ENCODE measurements around the gene MAP3K5. TPM values are rescaled to one million over a fixed set of nuclear protein-coding genes. Genes with fewer than 3 reads are reported as not detected.
A peak's percentile ranks its signal among the peaks of the same experiment; 100 is the strongest.
"Not testable (repeated sequence)": the region's sequence is repeated elsewhere in the genome, so short reads cannot be mapped to it uniquely, and the experiment has no call there.

The MAP3K5 gene
- total RNA-seq, 1 donor from 2014 or later: 4.7 TPM

- TF ChIP-seq, protein P1, sequence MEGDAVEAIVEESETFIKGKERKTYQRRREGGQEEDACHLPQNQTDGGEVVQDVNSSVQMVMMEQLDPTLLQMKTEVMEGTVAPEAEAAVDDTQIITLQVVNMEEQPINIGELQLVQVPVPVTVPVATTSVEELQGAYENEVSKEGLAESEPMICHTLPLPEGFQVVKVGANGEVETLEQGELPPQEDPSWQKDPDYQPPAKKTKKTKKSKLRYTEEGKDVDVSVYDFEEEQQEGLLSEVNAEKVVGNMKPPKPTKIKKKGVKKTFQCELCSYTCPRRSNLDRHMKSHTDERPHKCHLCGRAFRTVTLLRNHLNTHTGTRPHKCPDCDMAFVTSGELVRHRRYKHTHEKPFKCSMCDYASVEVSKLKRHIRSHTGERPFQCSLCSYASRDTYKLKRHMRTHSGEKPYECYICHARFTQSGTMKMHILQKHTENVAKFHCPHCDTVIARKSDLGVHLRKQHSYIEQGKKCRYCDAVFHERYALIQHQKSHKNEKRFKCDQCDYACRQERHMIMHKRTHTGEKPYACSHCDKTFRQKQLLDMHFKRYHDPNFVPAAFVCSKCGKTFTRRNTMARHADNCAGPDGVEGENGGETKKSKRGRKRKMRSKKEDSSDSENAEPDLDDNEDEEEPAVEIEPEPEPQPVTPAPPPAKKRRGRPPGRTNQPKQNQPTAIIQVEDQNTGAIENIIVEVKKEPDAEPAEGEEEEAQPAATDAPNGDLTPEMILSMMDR (conservative IDR thresholded peaks at IDR 0.05): no peak
- H3K27ac Mint-ChIP-seq: peak overlapping the region; percentile 79
- peaks cover 11% of the 10 kb centered on the region for H3K4me1 Mint-ChIP-seq (ENCODE audit: unreplicated experiment)
- no peaks in the 10 kb centered on the region for H3K36me3 Mint-ChIP-seq
- H3K9me3 Mint-ChIP-seq: no peaks in the 10 kb centered on the region
- no peak overlapping the region for H3K4me3 Mint-ChIP-seq
- H3K27me3 Mint-ChIP-seq: no peaks in the 10 kb centered on the region
- DNase-seq (ENCODE audit: extremely low spot score, unreplicated experiment): no peak
Measured at GRCh38 chr6:136696238-136696637, 96.0 kb downstream of the MAP3K5 start.

- Mint-ChIP-seq H3K36me3 (no peaks in the 10 kb centered on the region), H3K4me3 (no peak overlapping the region), H3K27me3 (no peaks in the 10 kb centered on the region), H3K4me1 (ENCODE audit: unreplicated experiment) (peaks cover 8% of the 10 kb centered on the region), H3K27ac (no peak overlapping the region), H3K9me3 (no peaks in the 10 kb centered on the region)
- DNase-seq (ENCODE audit: extremely low spot score, unreplicated experiment): no peak
- TF ChIP-seq, protein P1 (conservative IDR thresholded peaks at IDR 0.05): no peak
Measured at GRCh38 chr6:136695412-136695811, 96.9 kb downstream of the MAP3K5 start.

GRCh38 chr6:136693090-136693489, 99.2 kb downstream of the MAP3K5 start:
- H3K36me3 Mint-ChIP-seq: no peaks in the 10 kb centered on the region
- H3K4me1 Mint-ChIP-seq (ENCODE audit: unreplicated experiment): no peaks in the 10 kb centered on the region
- no peaks in the 10 kb centered on the region for H3K9me3 Mint-ChIP-seq
- TF ChIP-seq, protein P1 (conservative IDR thresholded peaks at IDR 0.05): no peak
- no peak overlapping the region for H3K4me3 Mint-ChIP-seq
- no peak overlapping the region for H3K27ac Mint-ChIP-seq
- no peak for DNase-seq (ENCODE audit: extremely low spot score, unreplicated experiment)
- H3K27me3 Mint-ChIP-seq: no peaks in the 10 kb centered on the region

DNA sequence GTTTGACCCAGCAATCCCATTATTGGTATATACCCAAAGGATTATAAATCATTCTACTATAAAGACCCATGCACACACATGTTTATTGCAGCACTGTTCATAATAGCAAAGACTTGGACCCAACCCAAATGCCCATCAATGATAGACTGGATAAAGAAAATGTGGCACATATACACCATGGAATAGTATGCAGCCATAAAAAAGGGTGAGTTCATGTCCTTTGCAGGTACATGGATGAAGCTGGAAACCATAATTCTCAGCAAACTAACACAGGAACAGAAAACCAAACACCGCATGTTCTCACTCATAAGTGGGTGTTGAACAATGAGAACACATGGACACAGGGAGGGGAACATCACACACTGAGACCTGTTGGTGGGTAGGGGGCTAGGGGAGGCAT, 104.4 kb downstream of the MAP3K5 start:
- DNase-seq (ENCODE audit: extremely low spot score, unreplicated experiment); H3K36me3 Mint-ChIP-seq; H3K9me3 Mint-ChIP-seq; H3K27ac Mint-ChIP-seq; H3K27me3 Mint-ChIP-seq; H3K4me3 Mint-ChIP-seq; H3K4me1 Mint-ChIP-seq (ENCODE audit: unreplicated experiment): not testable (repeated sequence)

- no peak for DNase-seq (ENCODE audit: extremely low spot score, unreplicated experiment)
- Mint-ChIP-seq H3K27ac (no peak overlapping the region), H3K4me3 (no peak overlapping the region), H3K36me3 (no peaks in the 10 kb centered on the region), H3K4me1 (ENCODE audit: unreplicated experiment) (no peaks in the 10 kb centered on the region), H3K27me3 (no peaks in the 10 kb centered on the region), H3K9me3 (peaks cover 6% of the 10 kb centered on the region)
- TF ChIP-seq, protein P1 (conservative IDR thresholded peaks at IDR 0.05): no peak
Measured at GRCh38 chr6:136685540-136686108, 106.7 kb downstream of the MAP3K5 start.

GRCh38 chr6:136684466-136684865, 107.8 kb downstream of the MAP3K5 start:
- H3K36me3 Mint-ChIP-seq: no peaks in the 10 kb centered on the region
- no peaks in the 10 kb centered on the region for H3K4me1 Mint-ChIP-seq (ENCODE audit: unreplicated experiment)
- TF ChIP-seq, protein P1 (conservative IDR thresholded peaks at IDR 0.05): no peak
- H3K27me3 Mint-ChIP-seq: no peaks in the 10 kb centered on the region
- DNase-seq (ENCODE audit: extremely low spot score, unreplicated experiment): no peak
- H3K27ac Mint-ChIP-seq: no peak overlapping the region
- H3K9me3 Mint-ChIP-seq: peaks cover 6% of the 10 kb centered on the region
- H3K4me3 Mint-ChIP-seq: no peak overlapping the region

All from type B pancreatic cell (in vitro differentiated cells).